Right atrium auricular region (tissue), 2 donors: Measurements from ENCODE around the gene KCTD19. TPM values are rescaled to one million over a fixed set of nuclear protein-coding genes. Genes with fewer than 3 reads are reported as not detected.

Experiments
- DNase-seq: peaks from one replicate; pipeline ENCODE4 v3.0.0-alpha.2; 2019; ENCODE audit warnings: low spot score
- H3K27ac ChIP-seq, 2 donors: fragments of 200-600 bp; sonication (generic); 1 replicate in 1 of 2; 2 replicates in 1 of 2; pipeline ENCODE4 v1.5.1; 2016 to 2019
- H3K27me3 ChIP-seq, 2 donors: fragments of 200-600 bp; sonication (generic); one replicate each; pipeline versions ENCODE4 v1.5.1 to v1.6.0; 2017 to 2019
- H3K36me3 ChIP-seq: fragments of 200-600 bp; sonication (generic); one replicate; pipeline ENCODE4 v1.5.1; 2016
- H3K4me1 ChIP-seq, 2 donors: fragments of 200-600 bp; sonication (generic); one replicate each; pipeline versions ENCODE4 v1.5.1 to v1.6.0; 2017 to 2019
- H3K4me3 ChIP-seq, 2 donors: fragments of 200-600 bp; sonication (generic); 1 replicate in 1 of 2; 2 replicates in 1 of 2; pipeline ENCODE4 v1.5.1; 2017 to 2019; ENCODE audit warnings: mild to moderate bottlenecking in 1 of 2, moderate library complexity in 1 of 2
- H3K9me3 ChIP-seq, 2 donors: fragments of 200-600 bp; sonication (generic); one replicate each; pipeline ENCODE4 v1.5.1; 2019
- total RNA-seq, 2 donors: library from RNA; depleted of rRNA; stranded (reverse); fragments of >200 nt; gene quantifications; one replicate each; pipeline ENCODE4 v1.1.0, GENCODE V29; 2016
- TF ChIP-seq, protein P1 (sequence below), 2 donors: fragments of 200-600 bp; sonication (generic); IDR thresholded peaks; one replicate each; pipeline ENCODE4 v1.5.1; 2019; ENCODE audit warnings: antibody characterized with exemption in 2 of 2

The KCTD19 gene
- total RNA-seq, 2 donors from 2014 or later = 0.08 TPM; not detected in 1

DNA sequence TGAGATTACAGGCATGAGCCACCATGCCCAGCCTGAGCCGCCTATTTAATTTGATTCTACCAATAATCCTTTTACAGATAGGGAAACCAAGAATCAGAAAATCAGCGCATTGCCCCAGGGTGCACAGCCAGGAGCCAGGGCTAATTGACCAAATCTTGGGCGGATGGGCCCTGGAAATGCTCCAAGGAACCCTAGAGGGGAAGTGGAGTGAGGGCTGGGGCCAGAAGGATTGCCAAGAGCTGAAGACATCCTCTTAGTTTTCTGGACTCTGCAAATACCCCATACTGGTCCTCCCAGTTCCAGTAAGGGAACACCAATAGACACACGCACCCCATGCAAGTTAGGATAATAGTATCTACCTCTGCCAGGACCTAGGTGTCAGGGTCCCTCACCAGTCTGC lies 83.1 kb downstream of the KCTD19 start:
- Histone ChIP-seq H3K27me3 (no peaks in the 10 kb centered on the region), H3K9me3 (no peaks in the 10 kb centered on the region), H3K4me3 (no peak overlapping the region), H3K36me3 (peaks cover 14% of the 10 kb centered on the region), H3K4me1 (peaks cover 0 to 74% of the 10 kb centered on the region in 2 donors), H3K27ac (peak overlapping the region; percentile 94 to 95)
- DNase-seq = no peak
- TF ChIP-seq, protein P1, sequence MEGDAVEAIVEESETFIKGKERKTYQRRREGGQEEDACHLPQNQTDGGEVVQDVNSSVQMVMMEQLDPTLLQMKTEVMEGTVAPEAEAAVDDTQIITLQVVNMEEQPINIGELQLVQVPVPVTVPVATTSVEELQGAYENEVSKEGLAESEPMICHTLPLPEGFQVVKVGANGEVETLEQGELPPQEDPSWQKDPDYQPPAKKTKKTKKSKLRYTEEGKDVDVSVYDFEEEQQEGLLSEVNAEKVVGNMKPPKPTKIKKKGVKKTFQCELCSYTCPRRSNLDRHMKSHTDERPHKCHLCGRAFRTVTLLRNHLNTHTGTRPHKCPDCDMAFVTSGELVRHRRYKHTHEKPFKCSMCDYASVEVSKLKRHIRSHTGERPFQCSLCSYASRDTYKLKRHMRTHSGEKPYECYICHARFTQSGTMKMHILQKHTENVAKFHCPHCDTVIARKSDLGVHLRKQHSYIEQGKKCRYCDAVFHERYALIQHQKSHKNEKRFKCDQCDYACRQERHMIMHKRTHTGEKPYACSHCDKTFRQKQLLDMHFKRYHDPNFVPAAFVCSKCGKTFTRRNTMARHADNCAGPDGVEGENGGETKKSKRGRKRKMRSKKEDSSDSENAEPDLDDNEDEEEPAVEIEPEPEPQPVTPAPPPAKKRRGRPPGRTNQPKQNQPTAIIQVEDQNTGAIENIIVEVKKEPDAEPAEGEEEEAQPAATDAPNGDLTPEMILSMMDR (IDR thresholded peaks at IDR 0.05) = no peak

DNA sequence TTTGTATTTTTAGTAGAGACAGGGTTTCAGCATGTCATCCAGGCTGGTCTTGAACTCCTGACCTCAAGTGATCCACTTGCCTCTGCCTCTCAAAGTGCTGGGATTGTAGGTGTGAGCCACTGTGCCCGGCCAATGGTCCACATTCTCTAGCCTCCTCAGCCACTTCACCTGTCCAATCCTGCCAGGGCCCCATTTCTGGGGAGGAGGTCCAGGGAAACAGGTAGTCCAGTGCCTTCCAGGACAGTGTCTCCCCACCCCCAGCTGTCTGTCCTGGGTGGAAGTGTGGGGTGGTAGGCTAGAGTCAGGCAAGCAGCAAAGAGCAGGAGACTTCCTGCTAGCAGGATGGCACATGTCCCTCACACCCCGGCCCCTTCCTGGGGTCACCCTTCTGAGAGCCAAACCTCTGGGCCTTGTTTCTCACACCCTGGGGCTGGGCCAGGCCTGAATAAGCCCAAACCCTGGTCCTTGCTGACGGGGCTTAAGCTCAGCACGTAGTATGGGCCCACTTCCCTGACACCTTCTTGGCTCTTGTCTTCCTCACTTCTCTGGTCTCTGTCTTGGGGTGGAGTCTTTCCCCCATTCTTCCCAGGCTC lies 84.3 kb downstream of the KCTD19 start:
- no peaks in the 10 kb centered on the region for H3K9me3 ChIP-seq
- H3K36me3 ChIP-seq = peaks cover 26% of the 10 kb centered on the region
- H3K4me1 ChIP-seq = peaks cover 0 to 64% of the 10 kb centered on the region in 2 donors
- H3K27ac ChIP-seq = peak overlapping the region; percentile 94 to 95
- no peaks in the 10 kb centered on the region for H3K27me3 ChIP-seq
- TF ChIP-seq, protein P1 (IDR thresholded peaks at IDR 0.05) = no peak
- H3K4me3 ChIP-seq = no peak overlapping the region
- DNase-seq = no peak

DNA sequence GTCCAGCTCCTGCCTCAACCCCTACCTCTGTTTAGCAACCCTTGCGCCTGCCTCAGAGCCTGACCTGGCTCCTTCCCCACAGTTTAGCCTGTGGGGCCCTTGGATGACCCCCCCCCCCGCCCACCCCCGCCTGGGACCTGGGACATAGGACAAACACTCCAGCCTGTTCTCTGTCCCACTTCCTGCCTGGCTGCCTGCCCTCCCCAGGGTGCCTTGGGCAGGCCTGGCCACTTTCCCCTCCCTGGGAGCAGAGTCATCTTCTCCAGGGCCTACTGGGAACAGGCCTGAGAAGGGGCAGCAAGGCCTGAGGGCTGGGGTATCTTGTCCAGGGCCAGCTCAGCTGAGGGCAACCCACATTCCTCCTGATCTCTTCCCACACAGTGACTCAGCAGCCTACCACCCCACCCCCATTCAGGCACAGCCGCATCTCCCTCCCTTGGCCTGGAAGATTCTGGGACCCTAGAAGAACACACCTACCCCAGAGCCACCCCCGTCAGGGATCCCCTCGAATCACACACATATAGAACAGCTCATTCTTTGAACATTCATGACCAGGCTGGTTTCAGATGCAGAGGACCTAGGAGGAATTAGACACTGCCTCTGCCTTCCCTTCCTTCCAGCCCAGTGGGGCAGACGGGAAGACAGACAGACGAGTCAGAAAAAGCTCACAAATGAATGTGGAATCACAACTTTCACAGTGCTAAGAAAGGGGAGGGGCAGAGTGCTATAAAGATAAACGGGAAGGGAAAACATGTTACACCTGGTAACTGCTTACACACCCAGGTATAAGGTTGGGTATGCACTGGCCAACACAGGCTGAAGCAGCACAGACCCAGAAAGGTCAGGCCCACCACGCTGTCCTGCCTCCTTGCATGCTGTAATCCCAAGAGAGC lies 85.3 kb downstream of the KCTD19 start:
- no peaks in the 10 kb centered on the region for H3K9me3 ChIP-seq
- peaks cover 0 to 64% of the 10 kb centered on the region in 2 donors for H3K4me1 ChIP-seq
- DNase-seq = peak; percentile 83
- TF ChIP-seq, protein P1 (IDR thresholded peaks at IDR 0.05) = no peak
- H3K4me3 ChIP-seq = no peak overlapping the region
- peak overlapping the region; percentile 94 to 95 for H3K27ac ChIP-seq
- no peaks in the 10 kb centered on the region for H3K27me3 ChIP-seq
- H3K36me3 ChIP-seq = peaks cover 36% of the 10 kb centered on the region

DNA sequence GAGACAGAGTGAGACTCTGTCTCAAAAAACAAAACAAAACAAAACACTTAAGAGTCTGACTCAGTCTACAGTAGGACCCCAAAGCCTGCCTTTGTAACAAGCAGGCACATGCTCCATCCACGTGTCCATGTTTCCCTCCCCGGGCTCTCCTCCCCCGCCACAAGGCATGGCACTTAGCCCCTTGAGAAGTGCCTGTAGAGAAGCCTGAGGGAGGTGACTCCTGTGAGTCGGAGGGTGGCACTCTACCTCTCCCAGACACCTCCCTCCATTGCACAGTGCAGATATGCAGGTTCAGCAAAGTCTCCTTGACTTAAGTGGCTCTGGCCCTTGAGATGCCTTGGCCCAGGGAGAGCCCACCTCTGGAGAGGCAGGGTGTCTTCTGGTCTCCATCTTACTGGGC lies 86.0 kb downstream of the KCTD19 start:
- DNase-seq = no peak

More for the DNA sequence above, 86.0 kb downstream of the KCTD19 start:
- no peak overlapping the region for H3K4me3 ChIP-seq
- H3K4me1 ChIP-seq = peaks cover 0 to 58% of the 10 kb centered on the region in 2 donors
- TF ChIP-seq, protein P1 (IDR thresholded peaks at IDR 0.05) = no peak
- no peaks in the 10 kb centered on the region for H3K9me3 ChIP-seq
- peaks cover 43% of the 10 kb centered on the region for H3K36me3 ChIP-seq
- H3K27ac ChIP-seq = peak overlapping the region; percentile 94 to 95
- no peaks in the 10 kb centered on the region for H3K27me3 ChIP-seq

Other genes with a start within 250 kb of the KCTD19 start
- 10 to 100 TPM; 10.3 TPM for gene PHAF1, start 216.8 kb downstream of the KCTD19 start, total RNA-seq
- gene B3GNT9, start 175.7 kb downstream of the KCTD19 start, total RNA-seq = 10 to 100 TPM; 12.2 to 31.6 TPM
- 10 to 100 TPM; 12.8 to 16.1 TPM for gene TRADD, start 166.8 kb downstream of the KCTD19 start, total RNA-seq
- 10 to 100 TPM in 1 of 2 donors, 1 to 10 TPM in 1; 9.5 to 11.6 TPM for gene FBXL8, start 166.8 kb downstream of the KCTD19 start, total RNA-seq
- gene HSF4, start 162.0 kb downstream of the KCTD19 start, total RNA-seq = 100 to 1,000 TPM in 1 of 2 donors, 10 to 100 TPM in 1; 15.3 to 157 TPM
- 100 to 1,000 TPM in 1 of 2 donors, 10 to 100 TPM in 1; 87.5 to 103 TPM for gene NOL3, start 156.2 kb downstream of the KCTD19 start, total RNA-seq
- 1 to 10 TPM; 4.2 to 7.8 TPM for gene MATCAP1, start 142.8 kb downstream of the KCTD19 start, total RNA-seq
- 1 to 10 TPM; 2.2 to 2.5 TPM for gene EXOC3L1, start 136.6 kb downstream of the KCTD19 start, total RNA-seq
- 10 to 100 TPM; 53.8 to 70.3 TPM for gene E2F4, start 134.6 kb downstream of the KCTD19 start, total RNA-seq
- 1 to 10 TPM in 1 of 2 donors, under 1 TPM in 1; 0.37 to 2.2 TPM for gene ELMO3, start 127.6 kb downstream of the KCTD19 start, total RNA-seq
- gene TMEM208, start 99.6 kb downstream of the KCTD19 start, total RNA-seq = 10 to 100 TPM; 16.9 to 27.8 TPM
- gene FHOD1, start 79.3 kb downstream of the KCTD19 start, total RNA-seq = 10 to 100 TPM in 1 of 2 donors, 1 to 10 TPM in 1; 5.3 to 11.6 TPM
- gene SLC9A5, start 77.8 kb downstream of the KCTD19 start, total RNA-seq = 1 to 10 TPM; 1.5 to 2.4 TPM
- 1 to 10 TPM; 1.1 to 3.9 TPM for gene PLEKHG4, start 47.2 kb downstream of the KCTD19 start, total RNA-seq
- gene LRRC36, start 74 bp upstream of the KCTD19 start, total RNA-seq = under 1 TPM; 0.33 to 0.43 TPM
- 10 to 100 TPM; 24.1 to 56.4 TPM for gene TPPP3, start 66.8 kb upstream of the KCTD19 start, total RNA-seq
- gene ZDHHC1, start 89.7 kb upstream of the KCTD19 start, total RNA-seq = 10 to 100 TPM in 1 of 2 donors, 1 to 10 TPM in 1; 8.9 to 11.8 TPM
- not detected for gene HSD11B2, start 104.4 kb upstream of the KCTD19 start, total RNA-seq
- 10 to 100 TPM; 79.7 to 95.7 TPM for gene ATP6V0D1, start 154.4 kb upstream of the KCTD19 start, total RNA-seq
- gene AGRP, start 156.8 kb upstream of the KCTD19 start, total RNA-seq = not detected
- gene RIPOR1, start 202.1 kb upstream of the KCTD19 start, total RNA-seq = 10 to 100 TPM; 43.9 to 66.9 TPM
- gene CTCF, start 235.8 kb upstream of the KCTD19 start, total RNA-seq = 10 to 100 TPM; 24.5 to 31.6 TPM